IPS DF 4.7 (cell line): ENCODE measurements around the gene LENG1.
"Not testable (repeated sequence)": the region's sequence is repeated elsewhere in the genome, so short reads cannot be mapped to it uniquely, and the experiment has no call there.

ENCODE experiments used
- DNase-seq: peaks from one replicate; pipeline ENCODE4 v3.0.0-alpha.2; 2013; ENCODE audit warnings: low spot score; ENCODE audit errors: extremely low read depth

LENG1 gene

GRCh38 chr19:54159352-54160181 is at the start of gene LENG1:
LENG1 (minus strand) TSS chr19:54159721; CDS start chr19:54159695, 26 bp downstream.
- DNase-seq = peak; percentile 100

GRCh38 chr19:54208784-54209057 is 49.2 kb upstream of the LENG1 start:
- DNase-seq = no peak

- DNase-seq = no peak
Observed at GRCh38 chr19:54207983-54208783, 48.7 kb upstream of the LENG1 start.

GRCh38 chr19:54207676-54207982 is 48.1 kb upstream of the LENG1 start:
- DNase-seq = no peak

- not testable (repeated sequence) for DNase-seq
Observed at GRCh38 chr19:54207193-54207592, 47.7 kb upstream of the LENG1 start.

GRCh38 chr19:54206831-54207177 is 47.3 kb upstream of the LENG1 start:
- DNase-seq = no peak

- DNase-seq = no peak
Observed at GRCh38 chr19:54206030-54206830, 46.7 kb upstream of the LENG1 start.

- DNase-seq = no peak
Observed at GRCh38 chr19:54204767-54205468, 45.4 kb upstream of the LENG1 start.

GRCh38 chr19:54203151-54203611 is 43.7 kb upstream of the LENG1 start:
- DNase-seq = no peak

- no peak for DNase-seq
Observed at GRCh38 chr19:54201980-54202379, 42.5 kb upstream of the LENG1 start.

- no peak for DNase-seq
Observed at GRCh38 chr19:54201172-54201701, 41.7 kb upstream of the LENG1 start.

- DNase-seq = no peak
Observed at GRCh38 chr19:54199401-54199800, 39.9 kb upstream of the LENG1 start.

GRCh38 chr19:54197121-54197520 is 37.6 kb upstream of the LENG1 start:
- DNase-seq = no peak

- no peak for DNase-seq
Observed at GRCh38 chr19:54196536-54196935, 37.0 kb upstream of the LENG1 start.

- not testable (repeated sequence) for DNase-seq
Observed at GRCh38 chr19:54194463-54194862, 34.9 kb upstream of the LENG1 start.

GRCh38 chr19:54193011-54193410 is 33.5 kb upstream of the LENG1 start:
- no peak for DNase-seq

- no peak for DNase-seq
Observed at GRCh38 chr19:54191811-54192453, 32.4 kb upstream of the LENG1 start.

GRCh38 chr19:54191011-54191810 is 31.7 kb upstream of the LENG1 start, which contains the start of gene TSEN34:
TSEN34 (plus strand) TSS chr19:54191308; CDS start chr19:54191365, 57 bp downstream.
- DNase-seq = no peak

- DNase-seq = no peak
Observed at GRCh38 chr19:54190503-54191010, 31.0 kb upstream of the LENG1 start.
